Measurements from ENCODE around the gene IFNL1.

- no peak for TF ChIP-seq POLR2A (IDR thresholded peaks at IDR 0.05; ENCODE audit: low read depth, low read length)
- TF ChIP-seq POLR2AphosphoS5 (IDR thresholded peaks at IDR 0.05; ENCODE audit: low read depth, low read length) = no peak
- no peak for TF ChIP-seq TAF1 (IDR thresholded peaks at IDR 0.05; ENCODE audit: borderline replicate concordance, low read depth, low read length)
Measured at GRCh38 chr19:39325778-39326665, 29.8 kb downstream of the IFNL1 start.
